Amniotic stem cell (primary cell): ENCODE data around the gene NUMB.
A peak's percentile ranks its signal among the peaks of the same experiment; 100 is the strongest.

Experiments used
- DNase-seq: peaks from one replicate; lab custom pipeline; 2025; lab: John Stamatoyannopoulos, UW

Gene NUMB

DNA sequence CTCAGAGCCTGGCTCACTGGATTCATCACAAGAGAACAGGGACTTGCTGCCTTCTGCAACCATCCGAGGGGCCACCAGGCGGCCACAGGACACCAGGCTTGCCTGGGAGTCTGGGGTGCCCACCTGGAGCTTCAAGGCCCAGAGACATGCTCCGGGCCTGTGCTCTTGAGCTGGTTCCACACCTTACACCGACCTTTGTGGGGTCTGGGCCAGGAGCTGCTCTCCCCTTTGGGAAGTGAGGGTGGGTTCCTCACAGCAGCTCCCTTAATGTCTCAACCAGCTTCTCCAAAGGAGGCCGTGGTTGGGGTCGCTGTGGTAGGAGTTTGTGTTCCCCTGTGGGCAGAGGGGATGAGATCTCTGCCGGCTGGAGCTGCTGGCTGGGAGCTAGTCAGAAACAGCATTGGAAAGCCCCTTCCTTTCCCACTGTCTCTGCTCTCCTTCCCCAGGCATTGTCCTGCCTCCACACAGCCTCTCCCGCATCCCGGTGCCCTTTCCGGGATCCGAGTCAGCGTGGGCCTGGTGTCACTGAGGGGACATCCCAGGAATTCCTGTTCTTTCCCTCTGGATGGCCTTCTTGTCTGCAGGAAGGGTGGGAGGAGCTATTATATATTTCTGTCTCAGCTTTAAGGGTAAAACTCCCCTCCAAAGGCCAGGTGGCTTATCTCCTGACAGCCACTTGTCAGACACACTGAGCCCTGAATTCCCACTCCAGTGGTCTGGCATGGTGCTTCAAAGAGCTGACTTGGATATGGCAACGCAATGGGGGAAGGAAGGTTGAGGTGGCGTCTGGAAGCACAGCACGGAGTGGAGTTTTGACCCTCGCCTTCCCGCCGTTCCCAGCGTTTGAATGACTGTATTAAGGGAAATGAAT, 226.1 kb downstream of the NUMB start:
- no peak for DNase-seq

DNA sequence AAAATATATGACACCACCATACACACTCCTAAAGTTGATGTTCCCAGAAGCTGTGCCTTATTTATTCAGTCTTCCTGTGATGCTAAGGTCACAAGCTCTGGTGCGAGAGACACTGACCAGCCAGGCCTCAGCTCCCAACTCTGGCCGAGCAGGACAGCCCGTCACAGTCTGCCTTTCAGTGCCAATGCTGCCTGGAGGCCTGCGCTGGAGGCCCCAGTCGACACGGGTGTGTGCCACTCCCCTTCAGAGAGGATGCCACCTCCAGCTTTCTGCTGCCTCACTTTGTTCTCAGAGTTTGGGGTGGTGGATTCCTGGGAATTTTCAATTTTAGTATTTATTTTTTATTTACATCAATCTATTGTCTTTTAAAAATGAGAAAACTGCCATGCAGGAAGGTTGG, 228.3 kb downstream of the NUMB start:
- DNase-seq, result no peak

GRCh38 chr14:73227812-73228781, 230.2 kb downstream of the NUMB start:
- peak; percentile 23 for DNase-seq

GRCh38 chr14:73225496-73225895, 232.8 kb downstream of the NUMB start:
- DNase-seq, result no peak
